Measurements from ENCODE around the gene HDAC4.

- TF ChIP-seq CTCF (IDR thresholded peaks at IDR 0.05; ENCODE audit: insufficient read depth, low read length, poor library complexity, severe bottlenecking) (no peak), EZH2phosphoT487 (conservative IDR thresholded peaks at IDR 0.05; ENCODE audit: low read length) (no peak)
These were observed 206.0 kb downstream of the HDAC4 start for GRCh38 chr2:239194731-239195317.
